ENCODE data around the gene MYRFL.

GRCh38 chr12:69868695-69869094 lies 43.7 kb downstream of the MYRFL start:
- TF ChIP-seq CTCF (IDR thresholded peaks at IDR 0.05 in 8 of 11, conservative IDR thresholded peaks at IDR 0.05 in 3 of 11) (no peak), POLR2A (IDR thresholded peaks at IDR 0.05) (no peak)

Measured in spleen (tissue), 7 donors.